Neural progenitor cell (in vitro differentiated cells): Measurements from ENCODE around the gene AKAP8L. TPM values are rescaled to one million over a fixed set of nuclear protein-coding genes. Genes with fewer than 3 reads are reported as not detected.
"Not testable (repeated sequence)": the region's sequence is repeated elsewhere in the genome, so short reads cannot be mapped to it uniquely, and the experiment has no call there.

Experiments
- DNase-seq: peaks from one replicate; pipeline ENCODE4 v3.0.0-alpha.2; 2016; ENCODE audit warnings: low spot score
- H2AFZ ChIP-seq: fragments of 200-600 bp; sonication (generic); replicated peaks from 2 replicates; pipeline ENCODE4 v1.6.1; 2016; ENCODE audit warnings: antibody characterized with exemption
- H3F3A ChIP-seq: fragments of 200-600 bp; sonication (generic); 2 replicates; pipeline ENCODE4 v1.6.1; 2016; ENCODE audit warnings: antibody characterized with exemption, low read depth
- H3K27ac ChIP-seq: fragments of 200-600 bp; sonication (generic); 2 replicates; pipeline ENCODE4 v1.5.1; 2016; ENCODE audit warnings: mild to moderate bottlenecking
- H3K27me3 ChIP-seq: fragments of 200-600 bp; sonication (generic); 2 replicates; pipeline ENCODE4 v1.6.1; 2016; ENCODE audit warnings: mild to moderate bottlenecking, moderate library complexity
- H3K36me3 ChIP-seq: fragments of 200-600 bp; sonication (generic); 2 replicates; pipeline ENCODE4 v1.5.1; 2016
- H3K4me1 ChIP-seq: fragments of 200-600 bp; sonication (generic); 2 replicates; pipeline ENCODE4 v1.6.1; 2016; ENCODE audit warnings: mixed run types
- H3K4me2 ChIP-seq: fragments of 200-600 bp; sonication (generic); 2 replicates; pipeline ENCODE4 v1.6.1; 2016
- H3K4me3 ChIP-seq: fragments of 200-600 bp; sonication (generic); 2 replicates; pipeline ENCODE4 v1.5.1; 2016
- H3K79me2 ChIP-seq: fragments of 200-600 bp; sonication (generic); 2 replicates; pipeline ENCODE4 v1.6.1; 2016; ENCODE audit warnings: low read depth
- H3K9ac ChIP-seq: fragments of 200-600 bp; sonication (generic); 2 replicates; pipeline ENCODE4 v1.6.1; 2016
- H3K9me3 ChIP-seq: fragments of 200-600 bp; sonication (generic); 2 replicates; pipeline ENCODE4 v1.5.1; 2016; ENCODE audit warnings: low read depth
- H4K20me1 ChIP-seq: fragments of 200-600 bp; sonication (generic); 2 replicates; pipeline ENCODE4 v1.6.1; 2016; ENCODE audit warnings: low read depth
- H3K27ac Mint-ChIP-seq: 3 replicates; pipeline ENCODE4 v1.8.0; 2021; ENCODE audit warnings: mixed read lengths
- H3K27me3 Mint-ChIP-seq: 2 replicates; pipeline ENCODE4 v1.8.0; 2022; ENCODE audit warnings: low read depth, mild to moderate bottlenecking, inconsistent platforms, moderate library complexity, mixed read lengths; ENCODE audit not compliant: insufficient read depth
- H3K36me3 Mint-ChIP-seq: 3 replicates; pipeline ENCODE4 v1.8.0; 2021; ENCODE audit warnings: mixed read lengths
- H3K4me1 Mint-ChIP-seq: 3 replicates; pipeline ENCODE4 v1.8.0; 2021; ENCODE audit warnings: mixed read lengths
- H3K4me3 Mint-ChIP-seq: 3 replicates; pipeline ENCODE4 v1.8.0; 2021; ENCODE audit warnings: mild to moderate bottlenecking, moderate library complexity, mixed read lengths
- H3K9me3 Mint-ChIP-seq: 3 replicates; pipeline ENCODE4 v1.8.0; 2020; ENCODE audit warnings: mixed read lengths
- CTCF ChIP-seq: fragments of 200-600 bp; sonication (generic); IDR thresholded peaks from 2 replicates; pipeline ENCODE4 v1.5.1; 2017; ENCODE audit warnings: antibody characterized with exemption, mild to moderate bottlenecking
- EZH2 ChIP-seq: fragments of 200-600 bp; sonication (generic); IDR thresholded peaks from 2 replicates; pipeline ENCODE4 v1.6.1; 2017; ENCODE audit warnings: antibody characterized with exemption, mild to moderate bottlenecking, moderate library complexity
- EZH2phosphoT487 ChIP-seq: fragments of 200-600 bp; sonication (generic); IDR thresholded peaks from 2 replicates; pipeline ENCODE4 v1.6.1; 2017; ENCODE audit warnings: antibody characterized with exemption
- total RNA-seq: library from RNA; depleted of rRNA; stranded (reverse); fragments of >200 nt; gene quantifications from 2 replicates; pipeline ENCODE4 v1.2.3, GENCODE V29; 2015; ENCODE audit warnings: low replicate concordance

The AKAP8L gene
- total RNA-seq, 1 donor from 2014 or later = 131 TPM

- Mint-ChIP-seq H3K9me3 (no peaks in the 10 kb centered on the region), H3K27ac (no peak overlapping the region), H3K36me3 (peaks cover 26% of the 10 kb centered on the region), H3K27me3 (peaks cover 7% of the 10 kb centered on the region), H3K4me3 (no peak overlapping the region), H3K4me1 (no peaks in the 10 kb centered on the region)
- Histone ChIP-seq H3K27ac (no peak overlapping the region), H3K36me3 (peaks cover 7% of the 10 kb centered on the region), H4K20me1 (no peaks in the 10 kb centered on the region), H3K4me2 (no peak overlapping the region), H3K4me1 (no peaks in the 10 kb centered on the region), H3K9ac (no peak overlapping the region), H3K4me3 (no peak overlapping the region), H3K79me2 (no peaks in the 10 kb centered on the region), H2AFZ (no peak overlapping the region), H3K27me3 (no peaks in the 10 kb centered on the region), H3F3A (peaks cover 6% of the 10 kb centered on the region), H3K9me3 (no peaks in the 10 kb centered on the region)
- no peak for TF ChIP-seq CTCF
- no peak for TF ChIP-seq EZH2phosphoT487
- no peak for TF ChIP-seq EZH2
- DNase-seq = no peak
These were observed 64.9 kb downstream of the AKAP8L start for GRCh38 chr19:15353908-15354307.

- not testable (repeated sequence) for DNase-seq, H3K4me2 ChIP-seq, H3K27me3 ChIP-seq, H4K20me1 ChIP-seq, H3F3A ChIP-seq, H3K36me3 ChIP-seq, H3K79me2 ChIP-seq, H3K27ac ChIP-seq, H3K27me3 Mint-ChIP-seq, H3K4me3 Mint-ChIP-seq, H3K9ac ChIP-seq, H3K9me3 ChIP-seq, H3K4me1 Mint-ChIP-seq, H3K27ac Mint-ChIP-seq, H3K4me1 ChIP-seq, H2AFZ ChIP-seq, H3K9me3 Mint-ChIP-seq, H3K4me3 ChIP-seq
- H3K36me3 Mint-ChIP-seq = peaks cover 17% of the 10 kb centered on the region
These were observed 66.3 kb downstream of the AKAP8L start for GRCh38 chr19:15352535-15352934.

- H3F3A ChIP-seq, DNase-seq, H3K27ac ChIP-seq, H3K9ac ChIP-seq, H3K4me1 ChIP-seq, H3K4me1 Mint-ChIP-seq, H3K27ac Mint-ChIP-seq, H4K20me1 ChIP-seq, H3K36me3 Mint-ChIP-seq, H3K4me2 ChIP-seq, H3K4me3 Mint-ChIP-seq, H3K9me3 ChIP-seq, H2AFZ ChIP-seq, H3K36me3 ChIP-seq, H3K79me2 ChIP-seq, H3K9me3 Mint-ChIP-seq, H3K27me3 Mint-ChIP-seq, H3K27me3 ChIP-seq, H3K4me3 ChIP-seq: not testable (repeated sequence)
These were observed 77.5 kb downstream of the AKAP8L start for GRCh38 chr19:15341328-15341727.

- Mint-ChIP-seq H3K27me3 (peaks cover 2% of the 10 kb centered on the region), H3K4me1 (peaks cover 6% of the 10 kb centered on the region), H3K9me3 (no peaks in the 10 kb centered on the region), H3K36me3 (peaks cover 5% of the 10 kb centered on the region), H3K27ac (no peak overlapping the region), H3K4me3 (no peak overlapping the region)
- H3K79me2 ChIP-seq = no peaks in the 10 kb centered on the region
- no peaks in the 10 kb centered on the region for H3F3A ChIP-seq
- no peaks in the 10 kb centered on the region for H3K27me3 ChIP-seq
- H3K27ac ChIP-seq = no peak overlapping the region
- TF ChIP-seq CTCF (no peak), EZH2 (no peak), EZH2phosphoT487 (no peak)
- H3K4me1 ChIP-seq = no peaks in the 10 kb centered on the region
- no peaks in the 10 kb centered on the region for H4K20me1 ChIP-seq
- H3K9me3 ChIP-seq = no peaks in the 10 kb centered on the region
- no peak overlapping the region for H3K4me3 ChIP-seq
- no peak for DNase-seq
- no peak overlapping the region for H3K4me2 ChIP-seq
- H2AFZ ChIP-seq = no peak overlapping the region
- H3K36me3 ChIP-seq = no peaks in the 10 kb centered on the region
- no peak overlapping the region for H3K9ac ChIP-seq
These were observed 78.7 kb downstream of the AKAP8L start for GRCh38 chr19:15340086-15340485.
